Activated CD8-positive, alpha-beta memory T cell treated with anti-CD3 and anti-CD28 coated beads, Interleukin-2, amount 50 U/mL, for 4 hours (primary cell): Measurements from ENCODE around the gene HTR7.
"Not testable (repeated sequence)": the region's sequence is repeated elsewhere in the genome, so short reads cannot be mapped to it uniquely, and the experiment has no call there.

Source experiments
- DNase-seq: peaks from one replicate; pipeline ENCODE4 v3.0.0-alpha.2; 2020

Gene HTR7

DNA sequence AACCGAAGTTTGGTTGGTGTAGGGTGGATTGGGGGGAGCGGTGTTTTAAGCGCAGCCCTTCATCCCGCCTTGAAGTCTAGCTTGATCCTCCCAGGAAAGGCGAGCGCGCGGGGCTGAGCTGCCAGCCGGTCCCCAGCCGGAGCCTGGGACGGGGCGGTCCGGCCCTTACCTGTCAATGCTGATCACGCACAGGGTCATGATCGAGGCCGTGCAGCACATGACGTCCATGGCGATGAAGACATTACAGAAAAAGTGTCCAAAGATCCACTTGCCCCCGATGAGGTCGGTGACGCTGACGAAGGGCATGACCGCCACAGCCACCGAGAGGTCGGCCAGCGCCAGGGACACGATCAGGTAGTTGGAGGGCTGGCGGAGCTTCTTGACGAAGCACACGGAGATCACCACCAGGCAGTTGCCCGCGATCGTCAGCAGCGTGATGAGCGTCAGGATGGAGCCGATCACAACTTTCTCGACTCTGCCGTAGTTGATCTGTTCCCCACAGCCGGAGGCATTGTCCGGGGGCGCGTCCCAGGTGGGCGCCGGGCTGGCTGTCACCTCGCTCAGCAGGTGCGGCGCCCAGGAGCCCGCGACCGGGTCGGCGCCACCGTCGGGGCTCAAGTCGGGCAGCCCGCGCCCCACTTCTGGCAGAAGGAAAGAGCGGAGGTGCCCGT, 740 bp downstream of the HTR7 start:
- DNase-seq, result peak; percentile 17

DNA sequence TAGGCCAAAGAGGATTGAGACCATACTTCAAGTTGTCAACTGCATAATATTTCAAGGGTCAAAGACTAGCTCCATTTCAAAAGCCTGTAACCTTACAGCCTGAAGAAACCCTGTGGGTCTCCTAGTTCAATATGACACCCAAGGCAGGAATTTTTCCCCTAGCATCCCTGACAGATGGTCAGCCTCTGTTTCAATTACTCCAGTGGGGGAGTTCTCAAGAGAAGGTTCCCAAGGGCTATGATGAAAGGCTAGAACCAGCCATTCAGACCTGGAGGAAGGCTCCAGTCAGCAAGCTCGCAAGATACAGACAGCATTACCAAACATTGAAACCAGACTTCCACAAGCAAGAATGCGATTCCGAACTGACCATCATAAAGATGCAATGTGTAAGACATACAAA, 1.6 kb downstream of the HTR7 start:
- DNase-seq, result no peak

DNA sequence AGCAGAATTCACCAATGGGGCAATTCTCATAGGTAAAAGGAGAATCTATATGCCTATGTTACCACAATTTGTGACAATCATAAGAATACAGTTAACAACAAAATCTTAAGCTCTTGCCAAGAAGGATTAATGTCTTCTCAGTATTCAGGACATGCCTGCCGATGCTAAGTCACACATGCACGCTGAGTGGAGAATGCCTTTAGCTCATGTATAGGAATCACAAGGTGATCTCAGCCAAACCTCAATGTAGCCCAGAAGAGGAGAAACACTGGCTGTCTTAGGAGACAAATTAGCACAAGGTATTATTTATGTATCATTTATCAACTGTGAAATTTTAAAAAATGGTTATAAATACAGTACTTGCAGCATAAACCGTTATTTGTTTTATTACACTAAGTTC, 2.7 kb downstream of the HTR7 start:
- DNase-seq, result no peak

DNA sequence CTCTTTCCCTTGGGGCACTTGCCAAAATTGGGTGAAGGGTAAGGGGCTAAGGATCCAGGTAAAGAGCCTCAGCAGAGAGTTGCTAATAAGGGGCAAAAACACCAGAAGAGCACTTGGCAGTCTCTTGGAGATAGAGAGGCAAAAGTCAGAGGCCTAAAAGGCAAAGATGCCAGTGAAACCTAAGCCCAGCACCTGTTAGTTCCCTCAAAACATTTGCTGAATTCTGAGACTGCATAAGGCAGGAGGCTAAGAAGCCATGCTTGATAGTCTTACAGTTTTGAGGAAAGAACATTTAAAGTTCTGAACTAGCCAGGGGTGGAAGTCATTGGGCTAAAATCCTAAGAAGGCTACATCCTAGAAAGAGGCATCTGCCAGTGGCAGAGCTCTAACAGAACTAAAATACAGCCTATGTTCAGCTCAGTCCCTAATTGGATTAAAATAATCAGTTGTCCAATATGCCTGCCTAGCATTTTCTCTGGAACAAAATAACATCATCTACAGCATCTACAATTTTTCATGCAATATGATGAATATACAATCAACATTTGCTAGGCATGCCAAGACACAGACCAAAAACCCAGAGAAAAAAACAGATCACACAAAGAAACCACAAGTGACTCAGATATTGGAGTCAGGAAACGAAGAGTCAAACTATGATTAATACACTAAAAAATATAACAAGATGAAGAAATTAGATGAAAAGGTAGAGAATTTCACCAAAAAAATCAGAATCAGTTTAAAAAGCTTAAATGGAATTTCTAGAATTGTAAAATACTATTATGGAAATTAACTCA, 7.7 kb downstream of the HTR7 start:
- no peak for DNase-seq

DNA sequence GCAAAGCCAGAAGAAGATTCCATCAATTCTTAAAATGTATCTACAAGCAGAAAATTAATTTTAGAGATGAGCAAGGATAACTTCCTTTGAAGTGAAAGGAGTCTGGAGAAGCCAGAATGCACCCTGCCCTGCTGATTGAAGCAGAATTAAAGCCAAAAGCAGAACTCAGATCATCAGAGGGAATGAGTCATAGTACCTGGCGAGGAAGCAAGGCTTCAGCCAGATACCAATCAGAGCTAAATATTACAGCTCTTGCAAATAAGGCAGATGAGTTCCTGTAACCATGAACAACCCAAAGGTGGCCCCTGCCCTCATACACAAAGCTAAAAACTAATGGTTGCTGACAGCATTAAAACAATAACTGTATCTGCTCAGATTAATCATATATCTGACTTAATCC, 10.4 kb downstream of the HTR7 start:
- no peak for DNase-seq

DNA sequence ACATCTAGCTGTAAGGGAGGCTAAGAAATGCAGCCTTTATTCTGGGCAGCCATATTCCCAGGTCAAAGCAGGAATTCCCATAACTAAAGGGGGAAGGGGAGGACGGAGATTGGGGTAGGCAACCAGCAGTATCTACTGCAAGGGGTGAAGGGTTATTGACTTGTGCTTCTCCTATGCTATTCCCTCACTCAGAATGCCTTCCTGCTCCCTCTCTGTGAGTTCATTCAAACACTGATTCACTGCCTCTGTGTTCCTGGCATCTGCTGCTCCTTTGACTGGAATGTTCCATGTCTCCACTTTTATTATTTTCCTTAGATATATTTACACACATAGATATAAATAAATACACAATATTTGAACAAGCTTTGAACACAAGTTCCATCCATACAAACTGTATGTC, 11.1 kb downstream of the HTR7 start:
- no peak for DNase-seq

DNA sequence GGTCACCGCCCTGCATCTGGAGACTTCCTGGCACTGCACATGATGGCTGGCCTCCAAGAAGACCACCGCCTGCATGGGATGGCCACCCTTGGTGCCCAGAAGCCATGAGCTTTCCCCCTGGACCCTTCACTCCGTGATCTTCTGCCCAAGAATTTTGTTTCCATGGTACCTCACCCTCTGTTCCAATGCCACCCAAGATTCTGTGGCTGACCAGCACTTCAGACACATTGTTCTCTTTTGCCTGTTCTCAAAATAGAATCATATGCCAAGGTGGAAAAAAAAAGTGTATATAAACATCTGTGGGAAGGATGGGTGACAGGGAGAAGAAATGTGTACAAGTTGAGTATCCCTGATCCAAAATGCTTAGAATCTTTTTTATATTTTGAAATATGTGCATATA, 12.1 kb downstream of the HTR7 start:
- DNase-seq, result no peak

DNA sequence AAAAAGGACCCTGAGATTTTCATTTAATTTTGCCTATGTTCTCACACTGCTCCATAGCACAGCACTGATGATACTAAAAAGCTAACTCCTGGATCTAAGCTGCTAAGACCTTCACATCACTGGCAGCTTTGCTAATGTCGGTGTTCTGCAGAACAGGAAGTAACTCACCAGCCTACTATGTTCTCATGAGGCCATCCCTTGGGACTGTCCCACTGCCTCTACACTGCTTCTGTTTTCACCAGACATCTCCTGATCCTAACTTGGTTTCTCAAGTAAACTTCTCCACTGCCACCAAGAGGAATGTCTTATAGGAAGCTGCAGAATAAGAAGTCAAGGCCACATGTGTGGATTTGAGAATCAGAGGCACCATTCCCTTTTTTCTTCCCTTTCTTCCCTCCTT, 15.1 kb downstream of the HTR7 start:
- DNase-seq, result no peak

DNA sequence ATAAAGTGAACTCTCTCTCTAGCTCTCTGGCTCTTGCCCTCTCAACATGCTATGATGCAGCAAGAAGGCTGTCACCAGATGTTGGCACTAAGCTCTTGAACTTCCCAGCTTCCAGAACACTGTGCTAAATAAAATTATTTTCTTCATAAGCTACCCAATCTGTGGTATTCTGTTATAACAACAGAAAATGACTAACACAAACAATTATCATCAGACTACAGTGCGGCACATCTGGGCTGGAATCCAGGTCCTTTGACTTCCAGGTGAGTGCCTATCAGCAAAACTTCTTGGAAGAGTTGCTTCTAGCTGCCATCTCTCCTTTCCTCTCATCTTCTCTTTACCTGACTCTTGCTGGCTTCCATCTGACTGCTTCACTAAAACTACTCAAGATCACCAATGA, 20.4 kb downstream of the HTR7 start:
- DNase-seq, result no peak

DNA sequence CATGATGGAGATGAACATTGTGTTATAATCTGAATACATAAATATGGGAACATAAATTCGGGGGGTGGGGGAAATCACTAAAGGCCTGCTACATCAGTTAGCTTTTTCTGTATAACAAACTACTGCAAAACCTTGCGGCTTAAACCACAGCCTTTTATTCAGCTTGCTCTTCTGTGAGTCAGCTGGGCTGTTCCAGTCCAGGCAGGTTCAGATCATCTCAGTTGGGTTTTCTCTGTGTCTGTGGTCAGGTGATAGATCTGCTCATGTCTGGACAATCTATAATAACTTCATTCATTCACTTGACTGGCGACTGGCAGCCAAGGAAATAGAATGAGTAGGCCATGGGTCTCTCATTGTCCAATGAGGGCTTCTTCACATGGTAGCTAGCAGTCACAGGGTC, 23.5 kb downstream of the HTR7 start:
- no peak for DNase-seq

DNA sequence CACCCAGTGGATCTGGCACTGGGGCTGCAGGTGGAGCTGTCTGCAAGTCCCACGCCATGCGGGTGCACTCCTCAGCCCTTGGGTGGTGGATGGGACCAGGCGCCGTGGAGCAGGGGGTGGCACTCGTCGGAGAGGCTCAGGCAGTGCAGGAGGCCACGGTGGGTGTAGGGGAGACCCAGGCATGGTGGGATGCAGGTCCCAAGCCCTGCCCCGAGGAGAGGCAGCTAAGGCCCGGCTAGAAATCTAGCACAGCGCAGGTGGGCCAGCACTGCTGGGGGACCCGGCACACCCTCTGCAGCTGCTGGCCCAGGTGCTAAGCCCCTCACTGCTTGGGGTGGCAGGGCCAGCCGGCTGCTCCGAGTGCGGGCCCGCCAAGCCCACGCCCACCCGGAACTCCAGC, 25.7 kb downstream of the HTR7 start:
- no peak for DNase-seq

DNA sequence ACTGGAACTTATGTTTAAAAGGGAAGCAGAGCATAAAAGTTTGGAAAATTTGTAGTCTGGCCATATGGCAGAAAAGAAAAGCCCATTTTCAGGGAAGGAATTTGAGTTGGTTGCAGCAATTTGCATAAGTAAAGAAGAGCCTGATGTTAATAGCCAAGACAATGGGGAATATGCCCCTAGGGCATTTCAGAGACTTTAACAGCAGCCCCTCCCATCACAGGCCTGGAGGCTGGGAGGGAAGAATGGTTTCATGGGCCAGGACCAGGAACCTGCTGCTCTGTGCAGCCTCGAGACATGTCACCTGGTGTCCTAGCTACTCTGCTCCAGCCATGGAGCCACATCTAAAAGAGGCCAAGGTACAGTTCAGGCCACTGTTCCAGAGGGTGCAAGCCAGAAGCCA, 35.3 kb downstream of the HTR7 start:
- DNase-seq, result no peak

DNA sequence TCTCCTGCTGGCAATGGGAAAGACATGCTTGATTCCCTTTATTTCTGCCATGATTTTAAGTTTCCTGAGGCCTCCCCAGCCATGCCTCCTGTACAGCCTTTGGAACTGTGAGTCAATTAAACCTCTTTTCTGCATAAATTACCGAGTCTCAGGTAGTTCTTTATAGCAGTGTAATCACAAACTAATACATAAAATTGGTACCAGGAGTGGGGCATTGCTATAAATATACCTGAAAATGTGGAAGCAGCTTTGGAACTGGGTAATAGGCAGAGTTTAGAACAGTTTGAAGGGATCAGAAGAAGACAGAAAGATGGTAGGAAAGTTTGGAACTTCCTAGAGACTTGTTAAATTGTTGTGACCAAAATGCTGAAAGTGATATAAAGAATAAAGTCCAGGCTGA, 36.0 kb downstream of the HTR7 start:
- not testable (repeated sequence) for DNase-seq

DNA sequence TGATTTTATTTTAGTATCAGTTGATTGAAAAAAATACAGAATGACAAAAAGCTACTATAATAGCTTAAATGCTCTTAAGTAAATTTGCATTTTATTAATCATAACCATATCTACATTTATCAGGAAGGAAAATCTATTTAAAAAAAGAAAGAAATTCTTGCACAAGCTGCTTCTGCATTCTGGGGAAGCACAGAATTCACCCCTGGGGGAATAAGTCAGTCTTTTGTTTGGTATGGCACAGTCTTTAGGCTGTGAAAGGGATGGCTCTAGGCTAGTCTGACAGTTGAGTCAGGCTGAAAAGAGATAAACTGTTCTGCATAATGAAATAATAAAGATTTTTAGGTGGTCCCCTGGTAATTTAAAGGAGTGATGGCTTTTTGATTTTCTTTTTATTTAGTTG, 37.9 kb downstream of the HTR7 start:
- DNase-seq, result no peak

DNA sequence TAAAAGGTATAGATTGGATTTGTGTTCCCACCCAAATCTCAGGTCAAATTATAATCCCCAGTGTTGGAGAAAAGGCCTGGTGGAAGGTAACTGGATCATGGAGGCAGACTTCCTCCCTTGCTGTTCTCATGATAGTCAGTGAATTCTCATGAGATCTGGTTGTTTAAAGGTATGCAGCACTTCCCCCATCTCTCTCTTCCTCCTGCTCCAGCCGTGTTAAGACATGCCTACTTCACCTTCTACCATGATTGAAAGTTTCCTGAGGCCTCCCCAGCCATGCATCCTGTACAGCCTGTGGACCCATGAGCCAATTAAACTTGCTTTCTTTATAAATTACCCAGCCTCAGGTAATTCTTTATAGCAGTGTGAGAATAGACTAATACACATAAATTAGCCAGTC, 39.1 kb downstream of the HTR7 start:
- DNase-seq, result no peak

DNA sequence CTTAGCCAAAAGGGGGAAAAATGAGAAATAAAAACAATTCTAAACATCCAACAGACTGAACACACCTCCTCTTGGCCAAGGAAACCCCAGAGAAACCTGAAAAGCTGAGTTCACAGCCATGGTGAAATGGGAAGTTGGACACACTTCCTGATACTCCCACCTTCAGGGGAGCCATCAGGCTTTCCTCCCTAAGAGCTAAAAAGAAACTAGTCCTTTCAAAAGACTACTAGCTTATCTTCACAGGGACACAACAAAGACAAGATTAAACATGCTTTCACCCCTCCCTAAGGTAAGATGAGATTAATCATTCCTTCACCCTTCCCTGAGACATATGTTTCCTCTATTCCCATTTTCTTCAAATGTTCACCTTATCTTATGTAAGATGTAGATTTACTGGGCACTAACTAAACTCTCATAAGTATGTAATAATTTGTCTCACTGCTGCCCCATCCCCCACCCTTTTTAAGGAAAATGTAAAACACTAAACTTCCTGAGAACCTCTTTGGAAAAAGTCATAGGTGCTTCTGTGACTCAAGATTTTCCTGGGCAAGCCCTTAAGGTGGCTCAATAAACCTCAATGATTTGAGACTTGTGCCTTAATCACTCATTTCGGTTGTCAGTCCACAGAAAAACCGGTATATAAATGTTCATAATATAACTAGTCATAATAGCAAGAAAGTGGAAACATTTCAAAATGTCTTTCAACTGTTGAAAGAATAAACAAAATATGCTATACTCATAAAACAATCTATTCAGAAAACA, 40.5 kb downstream of the HTR7 start:
- no peak for DNase-seq

DNA sequence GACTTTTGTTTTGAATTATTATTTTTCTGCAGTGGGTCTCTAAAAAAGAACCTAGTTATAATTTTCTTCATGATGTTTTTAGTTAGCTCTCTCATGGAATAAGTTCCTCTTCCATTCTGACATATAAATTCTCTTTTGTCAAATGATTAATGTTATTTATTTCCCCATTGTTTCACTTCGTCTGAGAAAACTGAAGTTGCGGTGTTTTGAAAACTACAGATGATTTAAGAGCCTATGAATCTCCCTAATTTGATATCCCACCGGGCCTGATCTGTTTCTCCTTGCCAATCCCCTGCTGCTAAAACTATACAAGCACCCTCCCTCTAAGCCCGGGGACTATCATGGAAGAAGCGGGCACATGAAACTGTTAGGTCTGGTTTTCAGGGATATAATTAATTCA, 41.4 kb downstream of the HTR7 start:
- DNase-seq, result no peak

DNA sequence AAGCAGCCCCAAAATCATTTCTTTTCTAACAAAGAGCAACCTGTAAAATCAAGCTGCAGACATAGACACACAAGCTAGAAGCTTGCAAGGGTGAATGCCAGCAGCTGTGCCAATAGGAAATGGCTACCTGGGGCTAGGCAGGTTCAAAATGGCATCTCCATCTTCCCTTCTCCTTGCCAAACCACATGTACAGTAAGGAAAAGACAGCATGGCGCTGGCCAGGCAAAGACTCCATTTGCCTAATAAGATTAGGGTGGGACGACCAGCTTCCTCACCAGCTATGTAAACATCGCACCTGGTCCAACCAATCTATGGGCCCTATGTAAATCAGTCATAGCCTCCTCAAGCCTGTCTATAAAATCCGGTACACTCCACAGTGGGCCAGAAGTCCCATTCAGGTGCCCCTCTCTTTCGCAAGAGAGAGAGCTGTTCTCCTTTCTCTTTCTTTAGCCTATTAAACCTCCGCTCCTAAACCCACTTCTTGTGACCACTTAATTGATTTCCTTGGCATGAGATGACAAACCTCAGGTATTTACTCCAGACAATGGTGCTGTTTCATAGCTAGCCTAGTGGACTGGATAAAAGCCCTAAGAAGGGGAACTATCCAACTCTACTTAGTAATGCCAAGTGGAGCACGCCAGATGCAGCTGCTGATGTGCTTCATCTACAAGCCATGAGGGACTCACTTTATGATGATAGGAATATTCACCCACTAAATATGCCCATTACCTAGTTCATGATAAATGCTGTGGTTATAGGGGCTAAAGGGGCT, 44.1 kb downstream of the HTR7 start:
- no peak for DNase-seq

DNA sequence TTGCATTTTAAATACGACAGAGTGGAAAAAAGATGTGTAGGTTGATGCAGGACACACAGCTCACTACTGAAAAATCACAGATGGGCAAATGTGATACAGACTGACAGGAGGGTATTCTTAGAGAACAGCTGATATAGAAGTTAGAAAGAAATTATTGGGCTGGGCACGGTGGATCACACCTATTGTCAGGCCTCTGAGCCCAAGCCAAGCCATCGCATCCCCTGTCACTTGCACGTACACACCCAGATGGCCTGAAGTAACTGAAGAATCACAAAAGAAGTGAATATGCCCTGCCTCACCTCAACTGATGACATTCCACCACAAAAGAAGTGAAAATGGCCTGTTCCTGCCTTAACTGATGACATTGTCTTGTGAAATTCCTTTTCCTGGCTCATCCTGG, 50.7 kb downstream of the HTR7 start:
- DNase-seq, result not testable (repeated sequence)

DNA sequence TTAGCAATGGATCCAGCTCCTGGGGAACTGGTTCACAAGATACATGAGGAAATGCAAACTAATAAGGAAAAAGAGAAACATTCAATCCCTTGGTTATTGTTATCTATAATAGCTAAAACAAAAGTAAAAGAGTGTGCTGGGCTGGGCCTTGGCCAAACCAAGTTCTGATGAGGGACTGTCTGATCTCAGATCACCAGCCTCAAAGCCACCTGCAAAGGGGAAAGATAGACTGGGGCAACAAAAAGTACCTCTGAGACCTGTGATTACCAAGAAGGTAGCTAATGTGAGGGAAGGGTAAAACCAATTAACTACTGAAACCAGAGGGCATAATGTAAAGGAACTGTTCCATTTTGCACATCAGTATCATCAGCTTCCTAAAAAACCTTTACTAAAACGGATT, 51.2 kb downstream of the HTR7 start:
- no peak for DNase-seq

DNA sequence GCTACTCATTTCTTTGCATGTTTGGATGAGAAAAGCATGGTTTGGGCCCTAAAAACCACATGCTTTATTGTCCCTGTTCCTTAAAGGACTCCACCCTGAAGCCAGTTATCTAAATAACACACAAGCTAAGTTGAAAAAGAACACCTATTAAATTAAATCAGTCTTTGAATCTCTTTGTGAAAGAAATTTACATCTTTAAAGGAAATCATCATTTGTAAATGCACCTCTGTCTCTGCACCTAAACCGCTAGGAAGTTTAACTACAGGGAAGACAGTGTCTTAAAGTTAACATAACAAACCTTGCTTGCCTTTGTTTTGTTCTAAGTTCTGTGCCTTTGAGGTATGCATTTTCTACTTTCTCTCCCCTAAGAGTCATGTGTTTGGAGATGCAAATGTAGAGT, 52.6 kb downstream of the HTR7 start:
- DNase-seq, result no peak

DNA sequence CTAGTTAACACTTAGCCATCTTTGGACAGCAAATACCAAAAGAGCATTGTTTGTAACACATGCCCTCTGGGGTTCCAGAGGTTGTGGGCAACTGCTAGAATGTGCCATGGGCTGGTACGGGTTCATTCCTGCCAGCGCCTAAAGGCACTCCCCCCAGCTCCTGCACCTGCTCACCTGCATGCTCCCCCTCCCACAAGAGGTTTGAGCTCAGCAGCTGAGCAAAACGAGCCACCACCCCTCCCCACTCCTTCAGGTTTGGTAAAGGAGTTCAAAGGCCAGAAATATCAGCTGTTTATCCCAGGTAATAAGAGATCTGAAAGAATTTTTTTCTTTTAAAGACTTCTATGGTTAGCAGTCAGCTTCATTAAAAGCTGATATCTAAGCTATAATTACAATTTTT, 53.5 kb downstream of the HTR7 start:
- DNase-seq, result no peak

DNA sequence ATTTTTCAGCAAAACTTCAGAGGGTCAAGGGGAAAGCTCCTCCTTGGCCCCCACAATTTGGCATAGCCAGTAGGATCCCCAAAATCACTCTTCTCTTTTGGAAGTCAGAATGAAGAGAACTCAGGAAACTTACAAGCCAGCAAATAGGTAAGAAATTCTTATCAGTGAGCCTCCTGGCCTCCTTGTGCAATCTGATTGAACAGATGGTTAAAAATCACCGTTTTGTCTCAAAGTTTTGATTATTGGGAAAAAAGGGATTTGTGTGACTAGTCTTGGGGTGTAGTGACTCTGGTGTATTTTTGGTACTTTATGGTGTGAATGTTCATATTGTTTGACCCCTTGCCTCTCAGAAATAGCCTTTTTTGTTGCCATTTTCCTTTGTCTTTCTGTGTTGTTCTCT, 56.2 kb downstream of the HTR7 start:
- DNase-seq, result no peak
